Tibial artery (tissue), 4 donors: Measurements from ENCODE around the gene SOBP.

ENCODE experiments used
- DNase-seq, 2 donors: peaks; one replicate each; pipeline ENCODE4 v3.0.0-alpha.2; 2019
- H3K27ac ChIP-seq, 2 donors: fragments of 200-600 bp; sonication (generic) in 1 of 2; 1 replicate in 1 of 2; 2 replicates in 1 of 2; pipeline ENCODE4 v1.5.1; 2018 to 2019; ENCODE audit warnings: mild to moderate bottlenecking in 1 of 2
- H3K27me3 ChIP-seq, 2 donors: fragments of 200-600 bp; sonication (generic) in 1 of 2; one replicate each; pipeline versions ENCODE4 v1.5.1 to v1.6.0; 2016 to 2019
- H3K36me3 ChIP-seq, 3 donors: fragments of 200-600 bp; sonication (generic) in 2 of 3; one replicate each; pipeline ENCODE4 v1.5.1; 2016 to 2019; ENCODE audit warnings: mild to moderate bottlenecking in 2 of 3
- H3K4me1 ChIP-seq, 4 donors: fragments of 200-600 bp; sonication (generic) in 2 of 4; 1 replicate in 3 of 4; 2 replicates in 1 of 4; pipeline ENCODE4 v1.5.1; 2016 to 2019
- H3K4me3 ChIP-seq, 2 donors: fragments of 200-600 bp; sonication (generic) in 1 of 2; 1 replicate in 1 of 2; 2 replicates in 1 of 2; pipeline ENCODE4 v1.5.1; 2018 to 2019; ENCODE audit warnings: mild to moderate bottlenecking in 2 of 2
- H3K9me3 ChIP-seq, 3 donors: fragments of 200-600 bp; sonication (generic) in 1 of 3; one replicate each; pipeline ENCODE4 v1.5.1; 2016 to 2019
- intact Hi-C: fragments of 100-400 bp; cut with DNase I; formaldehyde crosslinking; loops from one replicate; pipeline ENCODE4 v1.15.0; 2023; ENCODE audit warnings: low total_unique reads
- TF ChIP-seq, protein P1 (sequence below), 2 experiments: fragments of 200-600 bp in 1 of 2; fragments of 450-650 bp in 1 of 2; IDR thresholded peaks; one replicate each; pipeline ENCODE4 v1.5.1; 2017 to 2019; ENCODE audit warnings: antibody characterized with exemption in 2 of 2, mild to moderate bottlenecking in 1 of 2, moderate library complexity in 1 of 2

The SOBP gene

DNA sequence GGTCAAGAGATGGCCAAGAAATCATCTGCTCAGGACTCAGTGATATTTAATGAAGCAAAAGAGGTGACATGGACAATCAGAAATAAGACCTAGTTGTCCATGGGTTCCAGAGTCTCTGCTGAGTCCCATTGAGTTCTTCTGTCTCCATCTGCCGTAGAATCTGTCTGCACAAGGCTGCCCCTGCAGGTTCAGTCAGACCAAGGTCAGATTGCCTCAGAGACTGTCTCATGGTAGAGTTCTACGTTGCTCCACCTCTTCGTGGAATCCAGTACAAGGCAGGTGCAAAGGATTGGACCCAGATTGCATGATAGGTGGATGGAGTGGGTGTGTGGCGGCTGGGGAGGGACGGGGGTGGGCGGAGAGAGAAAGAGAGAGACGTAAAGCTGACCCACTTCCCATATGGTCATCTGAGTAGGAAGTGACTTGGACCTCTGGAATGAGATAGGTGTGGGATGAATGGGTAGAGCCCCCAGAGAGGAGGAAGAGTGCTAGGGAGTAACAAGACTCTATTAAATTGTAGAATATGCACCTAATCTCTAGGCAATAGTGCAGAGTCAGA is 75.3 kb downstream of the SOBP start:
- Histone ChIP-seq H3K36me3 (peaks cover 0 to 3% (median 0%) of the 10 kb centered on the region in 3 donors), H3K27me3 (no peaks in the 10 kb centered on the region), H3K4me1 (peaks cover 0 to 39% (median 16%) of the 10 kb centered on the region in 4 donors), H3K9me3 (no peaks in the 10 kb centered on the region), H3K4me3 (no peak overlapping the region), H3K27ac (peak overlapping the region; percentile 62 to 64)
- DNase-seq = no peak
- intact Hi-C loops = no loop called here
- TF ChIP-seq, protein P1, sequence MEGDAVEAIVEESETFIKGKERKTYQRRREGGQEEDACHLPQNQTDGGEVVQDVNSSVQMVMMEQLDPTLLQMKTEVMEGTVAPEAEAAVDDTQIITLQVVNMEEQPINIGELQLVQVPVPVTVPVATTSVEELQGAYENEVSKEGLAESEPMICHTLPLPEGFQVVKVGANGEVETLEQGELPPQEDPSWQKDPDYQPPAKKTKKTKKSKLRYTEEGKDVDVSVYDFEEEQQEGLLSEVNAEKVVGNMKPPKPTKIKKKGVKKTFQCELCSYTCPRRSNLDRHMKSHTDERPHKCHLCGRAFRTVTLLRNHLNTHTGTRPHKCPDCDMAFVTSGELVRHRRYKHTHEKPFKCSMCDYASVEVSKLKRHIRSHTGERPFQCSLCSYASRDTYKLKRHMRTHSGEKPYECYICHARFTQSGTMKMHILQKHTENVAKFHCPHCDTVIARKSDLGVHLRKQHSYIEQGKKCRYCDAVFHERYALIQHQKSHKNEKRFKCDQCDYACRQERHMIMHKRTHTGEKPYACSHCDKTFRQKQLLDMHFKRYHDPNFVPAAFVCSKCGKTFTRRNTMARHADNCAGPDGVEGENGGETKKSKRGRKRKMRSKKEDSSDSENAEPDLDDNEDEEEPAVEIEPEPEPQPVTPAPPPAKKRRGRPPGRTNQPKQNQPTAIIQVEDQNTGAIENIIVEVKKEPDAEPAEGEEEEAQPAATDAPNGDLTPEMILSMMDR (IDR thresholded peaks at IDR 0.05) = no peak

DNA sequence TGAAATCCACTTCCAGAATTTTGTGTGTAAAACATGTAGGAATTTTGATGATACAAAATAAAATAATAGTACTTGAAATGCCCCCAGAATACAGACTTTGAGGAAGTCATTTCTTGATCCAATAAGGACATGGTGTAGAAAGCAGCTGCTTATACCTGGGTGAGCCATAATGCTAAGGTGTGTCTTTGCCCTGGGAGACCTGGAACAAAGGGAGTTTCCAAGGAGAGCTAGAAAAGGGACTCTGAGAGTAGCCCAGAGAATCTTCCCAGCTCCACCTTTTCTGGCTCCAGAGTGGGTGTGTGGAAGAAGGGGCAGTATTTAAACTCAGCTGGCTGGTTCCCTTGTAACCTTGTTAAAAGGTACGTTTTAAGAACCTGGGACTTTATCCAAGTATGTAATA is 77.7 kb downstream of the SOBP start:
- H3K36me3 ChIP-seq = peaks cover 0 to 5% (median 3%) of the 10 kb centered on the region in 3 donors
- intact Hi-C loops = no loop called here
- no peaks in the 10 kb centered on the region for H3K9me3 ChIP-seq
- H3K4me1 ChIP-seq = peaks cover 0 to 22% (median 10%) of the 10 kb centered on the region in 4 donors
- no peak overlapping the region for H3K27ac ChIP-seq
- TF ChIP-seq, protein P1 (IDR thresholded peaks at IDR 0.05) = no peak
- no peak for DNase-seq
- no peaks in the 10 kb centered on the region for H3K27me3 ChIP-seq
- H3K4me3 ChIP-seq = no peak overlapping the region

DNA sequence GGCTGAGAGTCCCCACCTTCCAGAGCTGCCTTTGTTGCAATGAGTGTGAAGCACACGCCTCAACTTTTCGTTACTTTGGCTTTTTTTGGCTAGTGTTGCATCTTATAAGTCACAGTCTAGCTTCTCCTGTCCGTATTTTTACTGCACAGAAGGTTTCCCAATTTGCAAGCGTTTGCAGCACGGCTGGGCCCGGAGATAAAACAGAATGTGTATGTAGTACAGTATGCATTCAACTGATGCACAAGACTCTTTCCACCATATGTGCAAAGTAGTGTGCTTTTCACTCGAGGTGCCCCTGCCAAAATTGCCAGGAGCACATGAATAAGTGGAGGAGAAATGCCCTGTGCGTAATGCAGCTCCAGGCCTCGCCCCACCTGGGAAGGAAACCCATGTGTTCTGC is 79.6 kb downstream of the SOBP start:
- no peak for DNase-seq
- TF ChIP-seq, protein P1 (IDR thresholded peaks at IDR 0.05) = no peak
- Histone ChIP-seq H3K36me3 (peaks cover under 1 to 5% (median 3%) of the 10 kb centered on the region in 3 donors), H3K4me1 (peaks cover 0 to 13% (median 8%) of the 10 kb centered on the region in 4 donors), H3K9me3 (no peaks in the 10 kb centered on the region), H3K27me3 (no peaks in the 10 kb centered on the region), H3K27ac (no peak overlapping the region), H3K4me3 (no peak overlapping the region)
- intact Hi-C loops = no loop called here

DNA sequence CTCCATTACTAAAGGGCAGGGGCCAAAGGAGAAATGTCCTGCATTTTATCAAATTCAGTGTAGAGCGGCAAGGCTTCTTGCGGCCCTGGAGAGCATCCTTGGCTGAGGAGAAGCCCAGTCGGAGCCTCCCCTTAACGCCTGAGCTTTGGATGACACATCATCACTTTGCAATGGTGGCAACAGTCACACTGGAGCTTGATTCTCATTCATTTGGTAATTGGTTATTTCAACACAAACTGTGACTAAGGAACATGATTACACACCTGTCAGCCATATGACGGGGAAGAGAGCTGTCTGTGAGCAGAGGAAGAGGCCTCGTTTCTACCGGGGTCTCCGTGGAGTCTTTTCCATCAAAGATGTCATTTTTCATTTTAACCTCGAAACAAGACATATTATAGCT is 81.4 kb downstream of the SOBP start:
- Histone ChIP-seq H3K4me3 (no peak overlapping the region), H3K4me1 (peaks cover 0 to under 1% (median 0%) of the 10 kb centered on the region in 4 donors), H3K36me3 (peaks cover 3 to 9% (median 6%) of the 10 kb centered on the region in 3 donors), H3K9me3 (no peaks in the 10 kb centered on the region), H3K27ac (no peak overlapping the region), H3K27me3 (no peaks in the 10 kb centered on the region)
- intact Hi-C loops = no loop called here
- no peak for DNase-seq
- TF ChIP-seq, protein P1 (IDR thresholded peaks at IDR 0.05) = no peak

DNA sequence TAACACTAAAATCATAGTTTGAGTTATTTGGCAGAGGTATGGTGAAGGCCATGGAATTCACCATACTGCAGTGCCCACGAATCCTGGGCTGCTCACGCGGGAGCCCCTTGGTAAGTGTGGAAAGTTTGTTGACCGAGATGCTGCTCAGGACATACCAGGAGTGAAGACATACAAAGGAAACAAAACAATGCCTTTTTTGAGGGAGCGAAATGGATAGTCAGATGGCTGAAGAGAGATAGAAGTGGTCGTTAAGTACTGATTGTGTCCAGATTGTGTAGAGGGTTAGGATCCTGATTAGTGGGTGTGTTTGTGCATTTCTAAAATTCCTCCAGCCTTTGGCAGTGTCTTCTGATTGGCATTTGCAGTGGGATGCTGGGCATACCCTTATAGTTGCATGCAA is 83.0 kb downstream of the SOBP start:
- TF ChIP-seq, protein P1 (IDR thresholded peaks at IDR 0.05) = no peak
- H3K27ac ChIP-seq = no peak overlapping the region
- no peak overlapping the region for H3K4me3 ChIP-seq
- H3K9me3 ChIP-seq = no peaks in the 10 kb centered on the region
- H3K4me1 ChIP-seq = peaks cover 0 to 4% (median 0%) of the 10 kb centered on the region in 4 donors
- H3K27me3 ChIP-seq = no peaks in the 10 kb centered on the region
- H3K36me3 ChIP-seq = peaks cover 3 to 9% (median 6%) of the 10 kb centered on the region in 3 donors
- intact Hi-C loops = no loop called here
- no peak for DNase-seq
